Peyer's patch (tissue), 4 donors: ENCODE data around the gene TMEM235. TPM values are rescaled to one million over a fixed set of nuclear protein-coding genes. Genes with fewer than 3 reads are reported as not detected.

Experiments used
- DNase-seq, 3 donors: peaks; one replicate each; pipeline ENCODE4 v3.0.0-alpha.2; 2017 to 2019
- H3K27ac ChIP-seq, 4 donors: fragments of 200-600 bp; sonication (generic); one replicate each; pipeline ENCODE4 v1.5.1; 2016 to 2019
- H3K27me3 ChIP-seq, 2 donors: fragments of 200-600 bp; sonication (generic); one replicate each; pipeline ENCODE4 v1.5.1; 2019
- H3K36me3 ChIP-seq, 3 donors: fragments of 200-600 bp; sonication (generic); one replicate each; pipeline ENCODE4 v1.5.1; 2016 to 2019
- H3K4me1 ChIP-seq, 4 donors: fragments of 200-600 bp; sonication (generic); one replicate each; pipeline ENCODE4 v1.5.1; 2016 to 2019
- H3K4me3 ChIP-seq, 4 donors: fragments of 200-600 bp; sonication (generic); 1 replicate in 3 of 4; 2 replicates in 1 of 4; pipeline ENCODE4 v1.5.1; 2016 to 2019; ENCODE audit warnings: mild to moderate bottlenecking in 1 of 4
- H3K9me3 ChIP-seq, 4 donors: fragments of 200-600 bp; sonication (generic); one replicate each; pipeline ENCODE4 v1.5.1; 2016 to 2019; ENCODE audit warnings: mild to moderate bottlenecking in 1 of 4
- CTCF ChIP-seq, 6 experiments: fragments of 450-650 bp in 4 of 6; fragments of 200-600 bp in 2 of 6; sonication (generic) in 1 of 6; IDR thresholded peaks; one replicate each; pipeline ENCODE4 v1.5.1; 2017 to 2019; ENCODE audit warnings: antibody characterized with exemption in 6 of 6, mild to moderate bottlenecking in 3 of 6, moderate library complexity in 1 of 6
- POLR2A ChIP-seq, 2 donors: fragments of 450-650 bp; IDR thresholded peaks; one replicate each; pipeline ENCODE4 v1.5.1; 2017; ENCODE audit warnings: antibody characterized with exemption in 2 of 2, mild to moderate bottlenecking in 2 of 2, moderate library complexity in 2 of 2
- total RNA-seq, 4 donors: library from RNA; depleted of rRNA; stranded (reverse); fragments of >200 nt; gene quantifications; one replicate each; pipeline ENCODE4 v1.1.0, GENCODE V29; 2016

The TMEM235 gene
- total RNA-seq, 4 donors from 2014 or later: not detected

GRCh38 chr17:78263736-78264340 lies 32.4 kb downstream of the TMEM235 start:
- Histone ChIP-seq H3K4me1 (peaks cover 0 to 14% (median 9%) of the 10 kb centered on the region in 4 donors), H3K36me3 (no peaks in the 10 kb centered on the region), H3K27me3 (no peaks in the 10 kb centered on the region), H3K4me3 (no peak overlapping the region), H3K9me3 (no peaks in the 10 kb centered on the region), H3K27ac (peak overlapping the region; percentile 4 to 68 (median 59))
- TF ChIP-seq POLR2A (IDR thresholded peaks at IDR 0.05): no peak
- no peak for TF ChIP-seq CTCF (IDR thresholded peaks at IDR 0.05)
- peak in 1 of 3 donors; percentile 45 for DNase-seq

GRCh38 chr17:78264590-78264989 lies 33.2 kb downstream of the TMEM235 start:
- no peak for TF ChIP-seq POLR2A (IDR thresholded peaks at IDR 0.05)
- TF ChIP-seq CTCF (IDR thresholded peaks at IDR 0.05): no peak
- H3K9me3 ChIP-seq: no peaks in the 10 kb centered on the region
- no peak for DNase-seq
- no peaks in the 10 kb centered on the region for H3K27me3 ChIP-seq
- no peak overlapping the region for H3K27ac ChIP-seq
- H3K36me3 ChIP-seq: no peaks in the 10 kb centered on the region
- no peak overlapping the region for H3K4me3 ChIP-seq
- H3K4me1 ChIP-seq: peaks cover 0 to 8% (median 6%) of the 10 kb centered on the region in 4 donors

- H3K4me1 ChIP-seq: peaks cover 0 to 11% (median 7%) of the 10 kb centered on the region in 4 donors
- TF ChIP-seq CTCF (IDR thresholded peaks at IDR 0.05) (no peak), POLR2A (IDR thresholded peaks at IDR 0.05) (no peak)
- H3K27ac ChIP-seq: no peak overlapping the region
- H3K4me3 ChIP-seq: no peak overlapping the region
- no peaks in the 10 kb centered on the region for H3K27me3 ChIP-seq
- no peaks in the 10 kb centered on the region for H3K9me3 ChIP-seq
- no peaks in the 10 kb centered on the region for H3K36me3 ChIP-seq
- no peak for DNase-seq
Observed at GRCh38 chr17:78265121-78265520, 33.7 kb downstream of the TMEM235 start.

- peak in 1 of 3 donors; percentile 40 for DNase-seq
- no peaks in the 10 kb centered on the region for H3K36me3 ChIP-seq
- H3K4me1 ChIP-seq: peaks cover 0 to 14% (median 7%) of the 10 kb centered on the region in 4 donors
- TF ChIP-seq CTCF (IDR thresholded peaks at IDR 0.05): no peak
- TF ChIP-seq POLR2A (IDR thresholded peaks at IDR 0.05): no peak
- no peaks in the 10 kb centered on the region for H3K27me3 ChIP-seq
- no peaks in the 10 kb centered on the region for H3K9me3 ChIP-seq
- H3K4me3 ChIP-seq: no peak overlapping the region
- H3K27ac ChIP-seq: no peak overlapping the region
Observed at GRCh38 chr17:78266231-78266631, 34.8 kb downstream of the TMEM235 start.

GRCh38 chr17:78266771-78267170 lies 35.3 kb downstream of the TMEM235 start:
- H3K27me3 ChIP-seq: no peaks in the 10 kb centered on the region
- TF ChIP-seq CTCF (IDR thresholded peaks at IDR 0.05): no peak
- no peak for TF ChIP-seq POLR2A (IDR thresholded peaks at IDR 0.05)
- H3K36me3 ChIP-seq: no peaks in the 10 kb centered on the region
- no peak overlapping the region for H3K4me3 ChIP-seq
- H3K9me3 ChIP-seq: no peaks in the 10 kb centered on the region
- peak in 1 of 3 donors; percentile 34 for DNase-seq
- no peak overlapping the region for H3K27ac ChIP-seq
- H3K4me1 ChIP-seq: peaks cover 0 to 14% (median 7%) of the 10 kb centered on the region in 4 donors
